C4-2B (cell line): ENCODE data around the gene KCNQ1.

Experiments
- H3K27ac ChIP-seq: fragments of 450-650 bp; 2 replicates; pipeline ENCODE4 v1.5.1; 2017
- ZFX ChIP-seq: fragments of 450-650 bp; IDR thresholded peaks from 2 replicates; pipeline ENCODE4 v1.6.1; 2017
- TF ChIP-seq, protein P1 (sequence below): fragments of 450-650 bp; conservative IDR thresholded peaks from 2 replicates; pipeline ENCODE4 v1.5.1; 2017; ENCODE audit warnings: mild to moderate bottlenecking

KCNQ1 gene

DNA sequence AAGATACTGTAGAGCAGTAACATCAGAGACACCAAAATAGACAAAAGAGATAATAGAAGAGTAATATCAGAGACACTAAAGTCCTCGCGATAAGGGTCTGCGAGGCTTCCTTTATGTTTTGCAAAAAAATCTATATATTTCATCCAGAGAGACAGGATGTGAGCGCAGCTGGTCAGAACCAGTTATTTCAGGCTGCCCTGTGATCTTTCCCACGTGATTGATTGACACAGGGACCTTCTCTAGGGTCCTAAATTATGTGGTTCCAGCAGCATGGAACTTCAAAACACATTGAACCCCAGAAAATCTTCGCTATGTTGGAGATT is 118.0 kb downstream of the KCNQ1 start:
- TF ChIP-seq ZFX, result no peak
- no peak overlapping the region for H3K27ac ChIP-seq

DNA sequence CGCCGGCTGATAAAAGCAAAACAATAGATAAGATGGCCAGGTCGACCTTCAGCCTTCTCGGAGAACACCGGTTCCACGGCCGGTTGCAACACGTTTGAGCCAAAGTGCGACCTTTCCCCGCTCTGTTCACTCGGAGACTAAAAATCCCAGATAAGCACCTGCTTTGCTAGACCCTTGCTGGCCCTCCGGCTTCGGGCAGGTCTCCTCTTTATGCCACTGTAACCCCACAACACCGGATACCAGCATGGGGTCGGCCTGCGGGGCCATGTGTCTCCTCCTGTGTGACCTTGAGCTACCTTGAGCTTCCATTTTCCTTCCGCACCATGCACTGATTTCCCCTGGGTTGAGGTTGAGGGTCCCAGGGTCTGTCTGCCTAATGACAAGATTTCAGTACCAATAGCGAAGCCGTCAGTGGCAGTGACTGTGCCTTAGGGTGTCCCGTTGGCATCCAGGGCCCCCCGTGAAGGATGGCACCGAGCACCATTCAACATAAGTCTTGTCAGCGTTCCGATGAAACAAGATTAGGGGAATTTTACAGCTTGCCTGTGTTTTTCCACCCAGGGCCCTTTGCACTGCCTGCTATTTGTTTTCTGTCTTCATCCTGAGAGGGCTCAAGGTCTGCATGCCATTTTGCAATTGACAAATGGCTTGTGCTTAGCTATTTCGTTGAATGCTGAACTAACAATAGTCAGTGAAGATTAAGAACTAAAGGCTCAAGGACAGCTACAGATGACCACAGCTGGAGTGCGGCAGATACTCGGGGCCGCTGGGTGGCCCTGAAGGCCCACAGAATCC is 118.6 kb downstream of the KCNQ1 start:
- TF ChIP-seq ZFX, result no peak
- TF ChIP-seq, protein P1, sequence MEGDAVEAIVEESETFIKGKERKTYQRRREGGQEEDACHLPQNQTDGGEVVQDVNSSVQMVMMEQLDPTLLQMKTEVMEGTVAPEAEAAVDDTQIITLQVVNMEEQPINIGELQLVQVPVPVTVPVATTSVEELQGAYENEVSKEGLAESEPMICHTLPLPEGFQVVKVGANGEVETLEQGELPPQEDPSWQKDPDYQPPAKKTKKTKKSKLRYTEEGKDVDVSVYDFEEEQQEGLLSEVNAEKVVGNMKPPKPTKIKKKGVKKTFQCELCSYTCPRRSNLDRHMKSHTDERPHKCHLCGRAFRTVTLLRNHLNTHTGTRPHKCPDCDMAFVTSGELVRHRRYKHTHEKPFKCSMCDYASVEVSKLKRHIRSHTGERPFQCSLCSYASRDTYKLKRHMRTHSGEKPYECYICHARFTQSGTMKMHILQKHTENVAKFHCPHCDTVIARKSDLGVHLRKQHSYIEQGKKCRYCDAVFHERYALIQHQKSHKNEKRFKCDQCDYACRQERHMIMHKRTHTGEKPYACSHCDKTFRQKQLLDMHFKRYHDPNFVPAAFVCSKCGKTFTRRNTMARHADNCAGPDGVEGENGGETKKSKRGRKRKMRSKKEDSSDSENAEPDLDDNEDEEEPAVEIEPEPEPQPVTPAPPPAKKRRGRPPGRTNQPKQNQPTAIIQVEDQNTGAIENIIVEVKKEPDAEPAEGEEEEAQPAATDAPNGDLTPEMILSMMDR, result no peak
- H3K27ac ChIP-seq, result no peak overlapping the region

DNA sequence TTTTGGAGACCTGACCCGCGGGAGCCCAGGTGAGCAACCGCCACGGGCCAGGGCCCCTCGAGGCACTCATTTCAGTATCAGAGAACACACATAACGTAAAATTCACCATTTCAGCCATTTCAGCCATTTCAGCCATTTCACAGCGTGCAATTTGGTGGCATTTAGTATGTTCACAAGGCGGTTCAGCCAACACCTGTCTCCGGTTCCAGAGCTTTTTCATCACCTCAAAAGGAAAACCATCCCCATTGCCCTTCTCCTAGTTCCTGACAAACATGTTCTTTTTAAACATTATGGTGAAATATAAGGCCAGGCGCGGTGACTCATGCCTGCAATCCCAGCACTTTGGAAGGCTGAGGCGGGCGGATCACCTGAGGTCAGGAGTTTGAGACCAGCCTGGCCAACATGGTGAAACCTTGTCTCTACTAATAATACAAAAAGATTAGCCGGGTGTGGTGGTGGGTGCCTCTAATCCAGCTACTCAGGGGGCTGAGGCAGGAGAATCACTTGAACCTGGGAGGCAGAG is 119.3 kb downstream of the KCNQ1 start:
- H3K27ac ChIP-seq, result no peak overlapping the region
- no peak for TF ChIP-seq ZFX
- TF ChIP-seq, protein P1, result no peak

DNA sequence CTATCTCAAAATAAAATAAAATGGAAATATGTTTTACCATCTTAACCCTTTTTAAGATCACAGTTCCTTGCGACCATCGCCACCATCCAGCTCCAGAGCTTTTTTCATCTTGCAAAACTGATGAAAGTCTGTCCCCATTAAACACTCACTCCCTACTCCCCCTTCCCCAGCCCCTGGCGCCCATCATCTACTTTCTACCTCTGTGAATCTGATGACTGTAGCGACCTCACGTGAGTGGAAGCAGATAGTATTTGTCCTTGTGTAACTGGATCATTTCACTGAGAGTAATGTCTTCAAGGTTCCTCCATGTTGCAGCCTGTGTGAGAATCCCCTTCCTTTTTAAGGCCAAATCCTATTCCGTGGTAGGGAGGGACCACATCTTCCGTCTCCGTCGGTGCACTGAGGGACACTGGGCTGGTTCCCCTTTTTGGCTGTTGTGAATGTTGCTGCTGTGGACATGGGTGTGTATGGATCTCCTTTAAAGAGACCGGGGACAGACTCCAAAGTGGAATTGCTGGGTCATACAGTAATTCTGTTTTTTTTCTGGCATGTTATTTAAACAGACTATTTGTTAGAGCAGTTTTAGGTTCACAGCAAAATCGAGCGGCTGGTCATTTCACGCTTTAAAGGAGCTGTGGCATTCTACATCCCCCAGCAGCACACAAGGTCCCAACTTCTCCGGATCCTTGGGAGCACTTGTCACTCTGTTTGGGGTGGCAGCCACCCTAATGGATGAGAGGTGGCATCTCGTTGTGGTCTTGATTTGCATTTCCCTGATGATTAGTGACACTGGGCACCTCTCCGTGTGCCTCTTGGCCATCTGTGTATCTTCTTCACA is 120.0 kb downstream of the KCNQ1 start:
- TF ChIP-seq, protein P1, result no peak
- no peak for TF ChIP-seq ZFX
- H3K27ac ChIP-seq, result no peak overlapping the region

DNA sequence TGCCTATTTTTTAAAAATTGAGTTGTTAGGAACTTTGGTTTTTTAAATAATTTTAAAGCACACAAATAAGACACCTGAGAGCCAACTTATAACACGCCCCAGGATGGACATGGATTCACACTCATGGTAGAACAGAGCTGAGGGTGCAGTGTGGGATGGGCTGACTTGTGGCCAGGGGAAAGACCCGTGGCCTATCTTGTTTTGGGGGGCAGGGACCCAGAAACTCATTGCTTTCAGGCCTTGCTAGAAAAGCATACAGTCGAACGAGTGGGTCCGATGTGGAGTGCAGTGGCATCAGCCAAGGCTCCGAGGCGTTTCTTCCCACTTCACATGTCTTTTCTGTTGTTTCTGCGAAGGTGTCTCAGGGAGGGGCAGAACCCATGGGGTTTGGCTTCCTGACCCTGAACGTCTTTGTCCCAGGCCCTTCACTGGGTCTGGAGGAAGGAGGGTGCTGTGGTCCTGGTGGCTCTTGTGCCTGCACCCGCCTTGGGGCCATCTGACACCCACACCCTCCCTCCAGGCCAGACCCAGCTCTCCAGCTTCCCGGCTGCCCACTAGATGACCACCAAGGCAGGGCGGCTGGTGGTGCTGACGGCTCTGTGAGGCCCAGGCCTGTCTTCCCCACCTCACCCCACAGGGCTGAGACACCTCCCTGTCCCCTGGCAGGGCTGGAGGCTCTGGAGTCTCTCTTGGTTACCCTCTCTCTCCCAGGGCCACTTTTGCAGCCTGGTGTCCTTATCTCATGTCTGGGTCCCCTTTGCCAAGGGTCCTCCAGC is 120.8 kb downstream of the KCNQ1 start:
- H3K27ac ChIP-seq, result no peak overlapping the region
- TF ChIP-seq, protein P1, result no peak
- no peak for TF ChIP-seq ZFX

DNA sequence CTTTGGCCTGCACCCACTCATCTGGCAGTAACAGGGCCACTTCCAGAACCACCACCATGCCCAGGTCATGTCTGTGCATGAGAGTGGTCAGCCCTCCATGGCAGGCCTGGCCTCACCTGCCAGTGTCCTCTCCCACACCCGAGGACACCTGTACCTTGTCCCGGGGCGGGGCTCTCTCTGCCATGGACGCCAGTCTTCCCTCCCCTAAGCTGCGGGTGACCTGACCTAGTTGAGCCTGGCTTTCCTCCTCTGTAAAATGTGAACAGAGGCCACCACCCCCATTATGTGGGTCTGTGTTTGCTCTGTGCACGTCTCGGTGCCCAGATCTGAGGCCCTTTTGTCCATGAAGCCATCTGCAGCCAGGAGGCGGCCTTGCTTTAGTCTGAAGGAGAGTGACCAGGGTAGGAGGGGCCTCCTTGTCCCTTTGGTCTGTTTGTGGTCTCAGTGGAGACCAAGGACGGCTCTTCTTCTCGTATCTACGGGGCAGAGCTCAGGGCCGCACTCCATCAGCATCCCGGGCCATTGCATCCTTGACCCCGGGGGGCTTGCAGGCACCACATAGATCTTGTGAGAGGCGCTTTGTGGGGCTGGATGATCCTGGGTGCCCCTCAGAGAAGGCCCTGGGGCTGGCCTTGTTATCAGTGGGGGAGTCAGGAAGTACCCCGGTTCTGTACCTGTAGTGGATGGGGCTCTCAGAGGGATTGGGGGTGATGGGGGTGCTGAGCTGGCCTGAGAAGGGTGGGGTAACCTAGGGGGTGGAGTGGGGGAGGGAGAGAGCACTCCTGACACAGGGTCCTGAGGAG is 121.6 kb downstream of the KCNQ1 start:
- no peak overlapping the region for H3K27ac ChIP-seq
- no peak for TF ChIP-seq ZFX
- TF ChIP-seq, protein P1, result no peak
